ENCODE results near the gene MYO5B.

MYO5B gene

DNA sequence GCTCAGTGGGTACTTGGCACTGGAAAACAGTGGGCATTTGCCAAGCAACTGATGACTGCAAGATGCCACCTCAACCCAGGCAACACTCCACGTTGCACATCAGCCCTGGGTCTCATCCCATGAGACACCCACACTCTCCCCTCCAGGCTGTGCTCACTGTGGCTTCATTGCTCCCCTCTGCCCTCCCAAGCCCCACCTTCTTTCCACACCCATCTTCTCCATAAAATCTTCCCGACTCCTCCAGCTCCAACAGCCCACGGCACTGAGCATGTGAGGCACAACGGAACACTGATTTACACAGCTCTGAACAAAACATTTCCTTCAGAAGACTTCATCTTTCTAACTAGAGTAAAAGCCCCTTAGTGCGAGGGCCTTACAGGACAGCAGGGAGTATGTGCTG, 263.8 kb downstream of the MYO5B start:
- no peak overlapping the region for H3K4me2 ChIP-seq (ENCODE audit: low read depth, low read length, poor library complexity, severe bottlenecking)
- no peak overlapping the region for H3K9ac ChIP-seq (ENCODE audit: low read length)
- H3K79me2 ChIP-seq (ENCODE audit: insufficient read depth, low read length): no peaks in the 10 kb centered on the region
- H3K27ac ChIP-seq (ENCODE audit: low read depth, low read length): no peak overlapping the region
- no peak for TF ChIP-seq EZH2phosphoT487 (conservative IDR thresholded peaks at IDR 0.05; ENCODE audit: low read length)
- TF ChIP-seq, protein P1, sequence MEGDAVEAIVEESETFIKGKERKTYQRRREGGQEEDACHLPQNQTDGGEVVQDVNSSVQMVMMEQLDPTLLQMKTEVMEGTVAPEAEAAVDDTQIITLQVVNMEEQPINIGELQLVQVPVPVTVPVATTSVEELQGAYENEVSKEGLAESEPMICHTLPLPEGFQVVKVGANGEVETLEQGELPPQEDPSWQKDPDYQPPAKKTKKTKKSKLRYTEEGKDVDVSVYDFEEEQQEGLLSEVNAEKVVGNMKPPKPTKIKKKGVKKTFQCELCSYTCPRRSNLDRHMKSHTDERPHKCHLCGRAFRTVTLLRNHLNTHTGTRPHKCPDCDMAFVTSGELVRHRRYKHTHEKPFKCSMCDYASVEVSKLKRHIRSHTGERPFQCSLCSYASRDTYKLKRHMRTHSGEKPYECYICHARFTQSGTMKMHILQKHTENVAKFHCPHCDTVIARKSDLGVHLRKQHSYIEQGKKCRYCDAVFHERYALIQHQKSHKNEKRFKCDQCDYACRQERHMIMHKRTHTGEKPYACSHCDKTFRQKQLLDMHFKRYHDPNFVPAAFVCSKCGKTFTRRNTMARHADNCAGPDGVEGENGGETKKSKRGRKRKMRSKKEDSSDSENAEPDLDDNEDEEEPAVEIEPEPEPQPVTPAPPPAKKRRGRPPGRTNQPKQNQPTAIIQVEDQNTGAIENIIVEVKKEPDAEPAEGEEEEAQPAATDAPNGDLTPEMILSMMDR (IDR thresholded peaks at IDR 0.05; ENCODE audit: insufficient read depth, low read length, poor library complexity, severe bottlenecking): no peak
- no peaks in the 10 kb centered on the region for H3F3A ChIP-seq (ENCODE audit: insufficient read depth)
- H3K9me3 ChIP-seq (ENCODE audit: insufficient read depth, low read length): no peaks in the 10 kb centered on the region
- H2AFZ ChIP-seq (ENCODE audit: low read depth, low read length, severe bottlenecking): no peak overlapping the region
- no peak overlapping the region for H3K4me3 ChIP-seq (ENCODE audit: insufficient read depth, low read length, poor library complexity, severe bottlenecking)
- no peaks in the 10 kb centered on the region for H3K36me3 ChIP-seq (ENCODE audit: low read length)
- H3K9me2 ChIP-seq (replicated peaks; ENCODE audit: insufficient read depth, low read length): no peaks in the 10 kb centered on the region
- no peaks in the 10 kb centered on the region for H4K20me1 ChIP-seq (ENCODE audit: low read depth, low read length)
- H3K27me3 ChIP-seq (ENCODE audit: low read length): no peaks in the 10 kb centered on the region

DNA sequence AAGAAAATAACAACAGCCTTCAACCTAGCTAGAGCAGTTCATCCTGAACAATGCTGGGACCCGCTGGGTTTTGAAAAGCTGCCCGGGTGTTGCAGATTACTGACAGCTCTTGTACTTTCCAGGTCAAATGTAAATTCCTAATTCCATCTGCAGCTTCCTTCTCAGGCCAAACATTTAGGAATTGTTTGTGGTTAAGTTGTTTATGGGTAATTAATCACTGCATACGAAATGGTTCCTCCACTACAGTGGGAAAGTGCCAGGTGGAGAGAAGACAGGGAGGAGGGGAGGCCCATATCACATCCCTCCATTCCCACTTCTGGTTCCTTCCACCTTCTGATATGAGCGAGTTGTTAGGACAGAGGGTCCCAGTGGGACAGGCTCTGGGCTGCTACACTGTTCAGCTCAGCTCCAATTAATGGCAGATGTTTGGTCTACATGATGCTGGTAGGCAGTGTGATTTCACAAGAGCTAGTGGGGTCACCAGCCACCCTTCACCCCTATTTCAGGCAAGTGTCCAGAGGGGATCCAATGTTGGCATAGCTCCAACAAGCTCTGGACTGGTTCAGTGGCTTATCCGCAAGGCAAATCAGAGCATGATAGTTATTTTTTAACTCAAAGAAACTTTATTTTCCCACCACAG, 268.7 kb downstream of the MYO5B start:
- H2AFZ ChIP-seq (ENCODE audit: low read depth, low read length, severe bottlenecking): no peak overlapping the region
- no peak overlapping the region for H3K4me3 ChIP-seq (ENCODE audit: insufficient read depth, low read length, poor library complexity, severe bottlenecking)
- no peaks in the 10 kb centered on the region for H3K9me3 ChIP-seq (ENCODE audit: insufficient read depth, low read length)
- H3K27me3 ChIP-seq (ENCODE audit: low read length): no peaks in the 10 kb centered on the region; the same call in 1 of the 2 replicates
- H4K20me1 ChIP-seq (ENCODE audit: low read depth, low read length): no peaks in the 10 kb centered on the region
- H3K79me2 ChIP-seq (ENCODE audit: insufficient read depth, low read length): no peaks in the 10 kb centered on the region
- TF ChIP-seq, protein P1 (IDR thresholded peaks at IDR 0.05; ENCODE audit: insufficient read depth, low read length, poor library complexity, severe bottlenecking): no peak
- TF ChIP-seq EZH2phosphoT487 (conservative IDR thresholded peaks at IDR 0.05; ENCODE audit: low read length): no peak
- no peak overlapping the region for H3K27ac ChIP-seq (ENCODE audit: low read depth, low read length)
- no peak overlapping the region for H3K9ac ChIP-seq (ENCODE audit: low read length)
- no peaks in the 10 kb centered on the region for H3K36me3 ChIP-seq (ENCODE audit: low read length)
- no peaks in the 10 kb centered on the region for H3K9me2 ChIP-seq (replicated peaks; ENCODE audit: insufficient read depth, low read length)
- no peaks in the 10 kb centered on the region for H3F3A ChIP-seq (ENCODE audit: insufficient read depth)
- H3K4me2 ChIP-seq (ENCODE audit: low read depth, low read length, poor library complexity, severe bottlenecking): no peak overlapping the region

DNA sequence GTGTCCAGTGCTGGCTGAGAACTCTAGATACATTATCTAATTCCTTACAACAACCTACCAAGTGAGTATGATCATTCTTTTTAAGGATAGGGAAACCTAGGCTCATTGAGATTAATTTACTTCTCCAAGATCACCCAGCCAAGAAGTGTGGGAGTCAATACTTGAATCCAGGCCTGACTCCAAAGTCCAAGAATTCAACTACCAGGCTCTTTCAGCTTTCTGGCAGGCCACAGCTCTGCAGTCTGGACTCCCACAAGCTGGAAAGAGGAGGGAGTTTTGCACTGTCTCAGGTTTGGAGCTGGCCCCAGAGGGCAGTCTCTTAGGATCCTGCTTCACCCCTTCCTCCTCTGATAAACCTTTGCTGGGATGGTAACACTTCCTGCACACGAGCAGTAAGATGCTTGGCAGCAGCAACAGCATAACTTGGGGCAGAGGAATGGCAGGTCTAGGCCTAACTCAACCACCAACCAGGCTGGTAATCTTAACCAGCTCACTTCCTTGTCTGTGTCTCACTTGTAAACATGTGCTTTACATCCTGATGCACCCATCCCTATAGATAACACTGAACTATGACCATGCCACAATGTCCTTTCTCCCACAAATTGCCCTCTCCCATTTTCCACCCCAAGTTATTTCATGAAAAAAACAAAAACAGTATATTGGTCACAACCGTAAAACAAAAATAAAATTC, 270.5 kb downstream of the MYO5B start:
- H3K4me3 ChIP-seq (ENCODE audit: insufficient read depth, low read length, poor library complexity, severe bottlenecking): no peak overlapping the region
- H3K79me2 ChIP-seq (ENCODE audit: insufficient read depth, low read length): no peaks in the 10 kb centered on the region
- H3K9ac ChIP-seq (ENCODE audit: low read length): no peak overlapping the region
- H3K27me3 ChIP-seq (ENCODE audit: low read length): no peaks in the 10 kb centered on the region; the same call in 1 of the 2 replicates
- H4K20me1 ChIP-seq (ENCODE audit: low read depth, low read length): no peaks in the 10 kb centered on the region
- TF ChIP-seq, protein P1 (IDR thresholded peaks at IDR 0.05; ENCODE audit: insufficient read depth, low read length, poor library complexity, severe bottlenecking): no peak
- no peak for TF ChIP-seq EZH2phosphoT487 (conservative IDR thresholded peaks at IDR 0.05; ENCODE audit: low read length)
- no peak overlapping the region for H3K4me2 ChIP-seq (ENCODE audit: low read depth, low read length, poor library complexity, severe bottlenecking)
- H3K9me3 ChIP-seq (ENCODE audit: insufficient read depth, low read length): no peaks in the 10 kb centered on the region
- H3K36me3 ChIP-seq (ENCODE audit: low read length): no peaks in the 10 kb centered on the region
- no peak overlapping the region for H3K27ac ChIP-seq (ENCODE audit: low read depth, low read length)
- no peaks in the 10 kb centered on the region for H3F3A ChIP-seq (ENCODE audit: insufficient read depth)
- no peaks in the 10 kb centered on the region for H3K9me2 ChIP-seq (replicated peaks; ENCODE audit: insufficient read depth, low read length)
- no peak overlapping the region for H2AFZ ChIP-seq (ENCODE audit: low read depth, low read length, severe bottlenecking)
